HG02678 (cell line): Measurements from ENCODE around the gene GALNT1.
A peak's percentile ranks its signal among the peaks of the same experiment; 100 is the strongest.

Experiments
- ATAC-seq: cut with Tn5 transposase; IDR thresholded peaks from one replicate; pipeline ENCODE4 v1.9.1; 2021; ENCODE audit warnings: mild to moderate bottlenecking, moderate library complexity; ENCODE audit not compliant: unreplicated experiment

Gene GALNT1

DNA sequence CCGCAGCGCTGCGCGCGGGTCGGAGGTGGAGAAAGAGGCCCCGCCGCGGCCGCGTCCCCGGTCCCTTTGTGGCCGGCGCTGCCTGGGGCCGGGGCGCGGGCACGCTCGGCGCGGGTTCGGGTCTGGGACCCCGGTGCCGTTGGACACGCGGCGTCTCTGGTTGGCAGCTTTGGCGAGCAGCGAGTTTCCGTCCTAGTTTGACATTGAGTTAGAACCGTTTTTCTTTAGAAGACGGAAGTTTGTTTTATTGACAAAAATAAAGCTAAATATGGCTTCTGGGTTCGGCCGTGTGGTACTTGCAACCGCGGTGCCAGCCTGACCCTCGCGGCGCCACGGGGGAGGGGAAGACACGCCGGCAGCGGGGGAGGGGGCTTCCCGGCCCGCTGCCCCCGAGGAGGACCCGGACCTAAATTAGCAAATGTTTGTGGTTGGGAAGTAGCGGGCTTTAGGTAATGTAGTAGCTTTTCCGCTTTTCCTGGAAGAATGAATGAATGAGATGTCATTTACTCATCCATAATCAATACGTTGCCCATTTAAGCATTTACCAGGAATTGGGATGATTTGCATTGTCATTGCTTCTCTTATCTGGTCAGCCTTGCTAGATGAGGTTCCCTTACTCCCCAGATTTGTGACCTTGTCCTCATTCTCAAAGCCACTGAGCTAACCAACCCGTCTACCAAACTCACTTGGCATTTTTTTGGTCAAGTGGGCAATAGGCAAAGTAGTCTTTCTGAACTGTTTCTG is 530 bp downstream of the GALNT1 start:
- ATAC-seq: peak; percentile 7

DNA sequence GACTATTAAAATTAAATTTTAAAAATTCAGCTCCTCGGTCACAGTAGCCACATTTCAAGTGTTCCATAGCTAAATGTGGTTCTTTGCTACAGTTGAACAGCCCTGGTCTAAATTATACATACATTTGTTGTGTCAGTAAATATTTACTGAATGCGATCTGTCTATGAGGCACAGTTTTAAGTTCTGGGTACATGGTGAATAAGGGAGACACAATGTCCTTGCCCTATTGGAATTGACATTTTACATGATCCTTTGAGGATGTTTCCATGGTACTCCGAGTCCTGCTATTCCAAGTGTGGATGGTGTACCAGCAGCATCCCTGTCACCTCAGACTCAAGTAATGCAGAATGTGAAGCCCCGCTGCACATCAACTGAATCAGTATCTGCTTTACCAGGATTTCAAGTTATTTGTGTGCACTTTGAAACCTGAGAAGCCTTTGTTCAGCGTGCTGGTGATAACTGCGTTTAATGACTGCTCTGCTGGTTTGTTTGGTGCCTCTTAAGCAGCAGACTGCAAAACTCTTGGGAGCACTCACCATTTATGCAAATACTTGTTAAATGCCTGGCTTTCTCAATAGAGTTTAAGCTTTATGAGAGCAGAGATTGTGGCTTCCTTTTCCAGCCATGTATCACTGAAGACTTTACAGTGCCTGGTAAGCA is 1.5 kb downstream of the GALNT1 start:
- no peak for ATAC-seq

DNA sequence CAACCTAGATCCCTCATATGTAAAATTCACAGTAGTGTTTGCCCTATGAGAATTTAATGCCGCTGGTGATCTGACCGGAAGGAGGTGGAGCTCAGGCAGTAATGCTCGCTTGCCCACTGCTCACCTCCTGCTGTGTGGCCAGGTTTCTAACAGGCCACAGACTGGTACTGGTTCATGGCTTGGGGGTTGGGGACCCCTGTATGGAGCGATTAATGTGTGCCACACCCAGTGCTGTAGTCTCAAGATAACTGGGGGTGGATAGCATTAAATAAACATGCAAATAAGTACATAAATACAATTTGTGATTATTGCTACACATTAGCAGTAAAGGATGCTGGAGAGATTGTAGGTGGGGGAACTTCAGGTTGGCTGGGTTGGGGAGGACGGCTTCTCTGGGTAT is 3.2 kb downstream of the GALNT1 start:
- ATAC-seq: no peak

DNA sequence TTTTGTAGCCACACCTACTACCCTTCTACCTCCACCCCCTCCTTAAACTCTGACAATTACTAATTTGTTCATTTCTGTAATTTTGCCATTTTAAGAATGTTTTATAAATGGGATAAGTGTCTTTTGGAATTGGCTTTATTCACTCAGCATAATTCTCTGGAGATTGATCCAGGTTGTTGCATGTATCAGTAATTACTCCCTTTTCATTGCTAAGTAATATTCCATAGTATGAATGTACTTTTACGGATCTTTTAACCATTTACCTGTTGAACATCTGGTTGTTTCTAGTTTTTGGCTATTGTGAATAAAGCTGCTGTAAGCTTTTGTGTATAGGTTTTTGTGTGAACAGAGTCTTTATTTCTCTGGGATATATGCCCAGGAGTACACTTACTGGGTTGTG is 4.1 kb downstream of the GALNT1 start:
- ATAC-seq: no peak

DNA sequence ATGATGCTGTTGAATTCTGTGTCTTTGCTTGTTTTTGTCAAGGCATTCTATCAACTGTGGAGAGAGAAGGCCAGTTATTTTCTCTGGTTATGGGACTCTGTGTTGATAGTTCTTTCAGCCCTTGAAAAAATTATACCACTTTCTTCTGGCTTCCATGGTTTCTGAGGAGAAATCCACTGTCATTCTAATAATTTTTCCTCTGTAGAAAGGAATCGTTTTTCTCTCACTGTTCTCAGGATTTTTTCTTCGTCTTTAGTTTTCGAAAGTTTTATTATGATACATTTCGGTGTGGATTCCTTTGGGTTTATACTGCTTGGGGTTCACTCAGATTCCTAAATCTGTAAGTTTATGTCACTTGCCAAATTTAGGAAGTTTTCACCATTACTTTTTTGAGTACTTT is 6.6 kb downstream of the GALNT1 start:
- ATAC-seq: no peak

DNA sequence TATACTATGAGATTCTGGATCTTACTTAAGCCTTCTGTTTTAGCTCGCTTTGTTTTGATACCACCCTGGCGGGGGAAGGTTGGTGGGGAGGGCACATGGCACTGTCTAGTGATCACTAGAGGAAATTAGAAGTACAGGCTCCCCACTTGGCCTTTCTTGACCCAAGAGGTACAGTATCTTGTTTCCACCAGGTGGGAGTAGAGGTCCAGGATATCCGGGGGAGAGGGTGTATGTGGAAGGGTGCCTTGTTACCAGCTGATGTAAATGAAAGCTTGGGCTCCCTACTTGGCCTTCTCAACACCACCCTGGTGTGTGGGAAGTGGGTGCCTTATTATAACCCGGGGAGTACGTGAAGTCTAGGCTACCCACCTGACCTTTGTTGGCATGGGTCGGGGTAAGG is 7.5 kb downstream of the GALNT1 start:
- no peak for ATAC-seq

DNA sequence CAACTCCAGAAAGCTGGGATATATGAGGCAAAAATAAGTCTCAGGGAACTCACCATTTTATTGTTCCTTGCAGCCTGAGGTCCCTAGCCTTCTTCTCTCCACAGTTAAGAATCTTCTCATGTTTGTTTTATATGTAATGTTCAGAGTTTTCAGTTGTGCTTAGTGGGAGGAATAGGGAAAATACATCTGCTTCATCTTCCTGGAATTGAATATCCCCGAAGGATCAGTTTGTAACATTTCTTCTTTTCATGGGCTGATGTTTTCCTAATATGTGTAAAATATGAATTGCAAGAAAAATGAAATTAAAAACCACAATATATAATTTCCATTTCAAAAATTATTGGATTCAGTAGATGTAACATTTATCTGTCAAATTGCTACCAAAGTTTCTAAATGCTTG is 8.0 kb downstream of the GALNT1 start:
- ATAC-seq: no peak

DNA sequence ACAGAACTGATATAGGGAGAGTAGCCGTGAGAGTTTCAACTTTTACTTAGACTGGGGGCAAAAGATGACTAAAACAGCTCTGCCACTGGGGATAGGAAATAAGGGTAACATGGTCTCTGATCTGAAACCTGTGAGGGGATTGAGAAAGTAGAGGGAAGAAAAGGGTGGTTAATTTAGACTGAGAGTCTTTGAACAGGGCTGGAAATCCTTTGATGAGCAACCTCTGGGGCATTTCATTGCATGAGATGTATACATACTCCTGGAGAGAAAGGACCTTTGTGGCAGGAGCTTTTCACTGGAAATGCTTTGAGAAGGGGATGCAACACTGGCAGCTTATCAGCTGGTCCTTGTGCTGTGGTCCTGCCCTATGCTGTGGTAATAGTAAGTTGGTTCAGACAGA is 9.4 kb downstream of the GALNT1 start:
- no peak for ATAC-seq

DNA sequence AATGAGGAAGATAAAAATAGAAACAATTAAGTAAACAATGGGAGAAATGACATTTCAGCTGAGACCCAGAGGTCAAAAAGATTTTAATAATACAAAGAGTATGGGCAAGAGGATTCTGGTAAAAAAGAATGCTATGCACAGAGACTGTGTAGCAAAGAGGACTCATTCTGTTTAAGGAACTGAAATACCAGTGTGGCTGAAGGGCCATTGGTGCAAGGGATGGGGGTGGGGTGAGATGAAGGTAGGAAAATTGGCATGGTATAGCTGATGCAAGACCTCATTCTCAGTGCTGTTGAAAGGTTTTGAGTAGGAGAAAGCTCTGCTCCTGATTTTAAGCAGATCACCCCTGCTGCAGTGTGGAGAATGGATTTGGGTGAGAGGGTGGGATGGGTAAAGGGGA is 10.8 kb downstream of the GALNT1 start:
- ATAC-seq: peak; percentile 99

DNA sequence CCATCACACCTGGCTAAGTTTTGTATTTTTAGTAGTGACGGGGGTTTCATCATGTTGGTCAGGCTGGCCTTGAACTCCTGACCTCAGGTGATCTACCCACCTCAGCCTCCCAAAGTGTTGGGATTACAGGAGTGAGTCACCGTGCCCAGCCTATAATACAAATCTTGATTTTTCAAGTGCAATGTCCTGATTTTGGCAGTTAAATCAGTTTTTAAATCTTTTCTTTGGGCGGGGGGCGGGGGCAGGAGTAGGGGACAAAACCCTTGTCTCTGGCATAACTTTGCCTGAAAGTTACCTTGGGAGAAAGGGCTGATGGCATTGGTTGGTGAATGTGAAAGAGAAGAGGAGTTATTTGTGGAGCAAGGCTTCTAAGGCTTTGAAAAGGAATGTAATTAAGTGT is 12.3 kb downstream of the GALNT1 start:
- no peak for ATAC-seq

DNA sequence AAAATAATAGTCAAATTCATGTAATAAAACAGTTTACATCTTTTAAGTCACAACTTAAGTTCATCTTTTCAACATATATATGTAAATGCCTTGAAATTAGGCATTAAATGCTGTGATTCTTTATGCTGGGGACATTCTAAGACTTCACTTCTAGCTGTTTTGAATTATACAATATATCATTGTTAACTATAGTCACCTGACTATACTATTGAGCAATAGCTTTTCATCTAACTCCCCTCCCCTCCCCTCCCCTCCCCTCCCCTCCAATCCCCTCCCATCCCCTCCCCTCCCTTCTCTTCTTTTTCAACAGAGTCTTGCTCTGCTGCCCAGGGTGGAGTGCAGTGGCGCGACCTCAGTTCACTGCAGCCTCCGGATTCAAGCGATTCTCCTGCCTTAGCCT is 16.2 kb downstream of the GALNT1 start:
- no peak for ATAC-seq

DNA sequence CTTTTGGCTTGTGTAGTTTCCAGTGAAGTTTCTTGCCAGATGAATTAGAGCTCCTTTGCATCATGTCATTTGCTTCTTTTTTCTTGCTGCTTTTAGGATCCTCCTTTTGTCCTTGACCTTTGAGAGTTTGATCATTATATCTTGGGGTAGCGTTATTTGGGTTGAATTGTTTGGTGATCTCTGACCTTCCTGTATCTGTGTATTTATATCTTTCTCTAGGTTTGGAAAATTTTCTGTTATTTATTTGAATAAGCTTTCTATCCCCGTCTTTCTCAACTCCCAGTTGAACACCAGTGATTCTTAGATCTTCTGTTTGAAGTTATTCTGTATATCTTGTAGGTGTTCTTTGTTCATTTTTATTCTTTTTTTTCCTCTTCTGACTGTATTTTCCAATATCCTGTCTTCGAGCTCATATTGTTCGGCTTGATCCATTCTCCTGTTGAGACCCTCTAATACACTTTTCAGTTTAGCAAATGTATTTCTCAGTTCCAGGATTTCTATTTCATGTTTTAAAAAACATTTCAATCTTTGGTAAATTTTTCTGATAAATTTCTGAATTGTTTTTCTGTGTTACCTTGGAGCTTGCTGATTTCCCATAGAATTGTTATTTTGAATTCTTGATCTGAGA is 20.8 kb downstream of the GALNT1 start:
- no peak for ATAC-seq

DNA sequence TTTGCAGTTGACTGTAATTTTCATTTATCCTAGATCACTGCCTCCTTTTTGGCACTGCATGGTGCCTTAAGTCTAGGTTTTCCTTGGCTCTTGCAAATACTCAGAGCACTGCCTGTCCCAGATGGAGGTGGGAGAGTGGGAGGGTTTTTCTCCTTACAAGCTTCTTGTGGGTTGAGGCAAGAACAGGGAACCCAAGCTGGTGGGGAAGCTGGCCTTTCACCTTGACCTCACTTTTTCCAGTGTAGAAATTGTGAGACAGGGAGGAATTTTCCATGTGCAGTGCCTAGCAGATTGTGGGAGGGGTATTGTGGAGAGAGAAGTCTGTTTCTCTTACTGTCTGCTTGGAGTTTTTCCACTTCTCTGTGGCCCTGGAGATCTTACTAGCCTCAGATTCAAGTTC is 21.5 kb downstream of the GALNT1 start:
- no peak for ATAC-seq

DNA sequence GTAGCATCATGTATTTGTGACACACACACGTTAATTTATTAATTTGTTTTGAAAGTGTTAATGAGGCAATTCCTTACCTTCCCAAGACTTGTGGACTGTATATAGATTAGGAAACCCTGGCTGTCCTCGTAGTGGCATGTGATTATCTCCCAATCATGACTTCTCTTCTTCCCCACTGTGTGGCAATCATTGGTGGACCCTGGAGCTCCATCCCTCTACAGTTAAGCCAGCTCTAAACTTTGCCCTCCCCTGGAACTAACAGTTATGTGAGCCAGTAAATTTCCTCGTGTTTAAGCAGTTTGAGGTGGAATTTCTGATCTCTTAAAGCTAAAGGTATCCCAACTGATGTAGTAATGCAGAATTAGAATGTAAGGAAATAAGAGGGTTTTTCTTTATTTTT is 22.0 kb downstream of the GALNT1 start:
- no peak for ATAC-seq

DNA sequence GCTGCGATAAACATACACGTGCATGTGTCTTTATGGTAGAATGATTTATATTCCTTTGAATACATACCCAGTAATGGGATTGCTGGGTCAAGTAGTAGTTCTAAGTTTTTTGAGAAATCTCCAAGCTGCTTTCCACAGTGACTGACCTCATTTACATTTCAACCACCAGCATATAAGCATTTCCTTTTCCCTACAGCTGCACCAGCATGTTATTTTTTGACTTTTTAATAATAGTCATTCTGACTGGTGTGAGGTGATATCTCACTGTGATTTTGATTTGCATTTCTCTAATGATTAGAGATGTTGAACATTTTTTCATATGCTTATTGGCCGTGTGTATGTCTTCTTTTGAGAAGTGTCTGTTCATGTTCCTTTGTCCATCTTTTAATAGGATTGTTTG is 22.8 kb downstream of the GALNT1 start:
- ATAC-seq: no peak

DNA sequence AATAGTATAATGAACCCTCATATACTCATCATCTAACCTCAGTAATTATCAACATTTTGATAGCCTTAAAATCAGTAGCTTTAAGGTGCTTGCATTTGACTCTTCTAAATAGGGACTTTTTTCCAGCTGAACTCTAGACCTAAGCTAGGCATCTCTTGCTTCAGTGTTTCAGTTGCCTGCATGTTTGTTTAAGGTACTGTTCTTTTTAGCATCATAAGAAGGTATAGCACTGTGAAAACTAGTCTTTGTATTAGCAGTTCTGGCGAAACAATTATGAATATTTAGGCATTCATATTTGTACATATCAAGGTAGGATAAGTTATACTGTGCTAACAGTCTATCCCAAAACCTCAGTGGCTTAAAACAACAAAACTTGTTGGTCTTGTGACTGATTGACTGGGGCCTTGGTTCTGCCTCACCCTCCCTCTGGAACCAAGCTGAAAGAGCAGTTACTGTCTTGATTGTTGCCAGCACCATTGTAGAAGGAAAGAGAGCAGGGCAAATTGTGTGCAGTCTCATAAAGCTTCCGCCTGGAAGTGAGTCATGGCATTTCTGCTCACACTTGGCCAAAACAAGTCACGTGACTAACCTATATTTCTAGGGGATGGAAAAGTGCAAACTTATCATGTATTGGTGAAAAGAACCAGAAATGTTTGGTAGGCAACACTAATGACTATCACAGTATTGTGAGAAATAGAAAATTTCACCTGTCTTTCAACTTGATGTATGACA is 24.3 kb downstream of the GALNT1 start:
- ATAC-seq: no peak

DNA sequence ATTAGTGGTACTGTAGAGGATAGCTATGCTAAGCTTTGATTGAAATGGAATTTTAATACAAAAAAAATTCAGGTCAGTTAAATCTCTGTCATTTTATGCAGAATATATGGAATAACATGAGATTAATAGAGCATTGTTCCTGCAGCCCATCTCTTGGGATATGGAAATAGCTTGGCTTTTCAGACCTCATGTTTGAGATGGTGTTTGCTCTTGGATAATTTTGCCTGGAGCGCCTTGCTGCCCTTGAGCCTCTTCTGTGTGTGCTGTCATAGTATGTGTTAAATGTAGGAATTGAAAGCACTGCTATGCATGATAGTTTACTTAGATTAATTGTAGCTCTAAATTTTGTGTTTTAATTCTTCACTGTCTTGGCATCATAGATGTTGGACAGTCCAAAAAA is 27.7 kb downstream of the GALNT1 start:
- no peak for ATAC-seq

DNA sequence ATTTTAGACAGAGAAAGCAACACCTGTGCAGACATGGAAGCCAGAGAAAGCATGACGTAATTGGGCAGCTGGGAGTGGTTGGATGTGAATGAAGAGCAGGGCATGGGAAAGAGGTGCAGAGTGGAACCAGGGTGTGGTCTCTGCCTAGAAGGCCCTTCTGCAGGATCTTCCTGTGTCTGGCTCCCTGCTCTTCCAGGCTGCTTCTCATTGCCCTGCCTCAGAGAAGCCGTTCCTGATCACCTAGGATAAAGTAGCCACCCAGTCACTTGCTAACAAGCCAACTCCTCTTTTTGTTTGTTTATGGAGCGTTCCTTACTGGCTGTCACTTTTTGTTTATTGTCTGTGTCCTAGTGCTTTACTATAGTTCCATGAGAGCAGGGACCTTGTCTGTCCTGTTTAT is 28.5 kb downstream of the GALNT1 start:
- ATAC-seq: no peak

DNA sequence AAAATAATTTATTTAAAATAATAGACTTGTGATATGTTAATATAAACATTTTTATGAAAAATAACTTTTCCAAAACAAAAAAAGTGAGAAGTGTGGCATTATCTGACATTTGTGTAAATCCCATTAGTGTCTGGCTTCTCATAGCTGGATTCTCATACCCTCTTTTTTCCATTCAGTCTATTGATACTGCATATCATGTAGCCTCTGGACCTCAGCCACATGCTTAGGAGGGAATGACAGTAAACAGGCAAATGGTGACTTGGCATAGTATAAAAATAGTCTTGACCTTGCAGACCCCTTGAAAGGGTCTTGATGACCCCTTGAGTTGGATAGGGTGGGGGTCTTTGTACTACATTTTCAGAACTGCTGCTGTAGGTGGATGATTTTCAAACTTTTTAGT is 29.2 kb downstream of the GALNT1 start:
- ATAC-seq: no peak

DNA sequence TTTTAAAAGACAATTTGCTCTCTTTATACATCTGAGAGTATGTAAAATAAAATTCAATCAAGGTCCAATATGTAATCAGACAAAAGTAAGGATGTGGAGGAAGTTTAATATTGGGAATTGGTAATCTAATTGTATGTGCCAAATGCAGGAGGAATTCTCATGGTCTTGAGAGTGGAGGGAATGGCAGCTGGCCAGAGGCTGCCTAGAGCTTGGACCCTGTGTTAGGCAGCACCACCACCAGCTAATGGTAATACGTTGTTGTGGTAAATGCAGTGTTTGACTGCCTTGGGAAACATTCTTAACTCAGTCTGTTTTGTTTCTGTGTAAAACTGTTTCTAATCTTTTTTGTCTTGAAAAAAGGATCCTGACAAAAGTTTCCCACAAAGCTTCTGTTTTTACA is 30.0 kb downstream of the GALNT1 start:
- no peak for ATAC-seq

DNA sequence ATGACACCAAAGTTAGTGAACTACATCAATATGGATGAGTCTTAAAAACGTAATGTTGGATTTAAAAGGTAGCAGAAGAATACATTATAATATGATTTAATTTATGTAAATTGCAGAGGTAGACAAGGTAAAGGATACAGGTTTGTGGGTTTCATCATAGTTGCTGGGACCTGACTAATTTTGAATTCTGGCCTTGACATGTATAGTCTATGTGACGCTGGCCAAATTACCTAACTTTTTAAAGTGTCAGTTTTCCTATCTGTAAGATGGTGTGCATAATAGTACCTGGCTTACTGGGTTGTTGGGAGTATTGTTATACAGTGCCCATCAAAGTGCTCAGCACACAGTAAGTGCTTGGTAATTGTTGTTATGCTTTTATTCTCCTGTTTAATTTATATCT is 34.5 kb downstream of the GALNT1 start:
- ATAC-seq: no peak
